DOHH2 (cell line): ENCODE results near the gene RFTN2.
"Not testable (repeated sequence)": the region's sequence is repeated elsewhere in the genome, so short reads cannot be mapped to it uniquely, and the experiment has no call there.

Experiments used
- H3F3A ChIP-seq: fragments of 200-600 bp; sonication (generic), shearing (Covaris generic); 2 replicates; pipeline ENCODE4 v1.6.0; 2016; ENCODE audit warnings: antibody characterized with exemption, mild to moderate bottlenecking; ENCODE audit not compliant: control insufficient read depth, insufficient read depth
- H3K27ac ChIP-seq: fragments of 200-600 bp; sonication (generic); 2 replicates; pipeline ENCODE4 v1.5.1; 2014; ENCODE audit warnings: low read depth, mild to moderate bottlenecking, low read length, moderate library complexity
- H3K27me3 ChIP-seq: fragments of 200-600 bp; sonication (generic); 2 replicates; pipeline ENCODE4 v1.6.1; 2014; ENCODE audit warnings: mild to moderate bottlenecking, low read length, mixed read lengths; ENCODE audit not compliant: control insufficient read depth
- H3K36me3 ChIP-seq: fragments of 200-600 bp; sonication (generic); 2 replicates; pipeline ENCODE4 v1.6.1; 2014; ENCODE audit warnings: mild to moderate bottlenecking, low read length, moderate library complexity, mixed read lengths; ENCODE audit not compliant: control insufficient read depth
- H3K4me1 ChIP-seq: fragments of 200-600 bp; sonication (generic); 2 replicates; pipeline ENCODE4 v1.6.1; 2014; ENCODE audit warnings: mild to moderate bottlenecking, low read length, mixed read lengths; ENCODE audit not compliant: control insufficient read depth
- H3K4me2 ChIP-seq: fragments of 200-600 bp; sonication (generic); 2 replicates; pipeline ENCODE4 v1.6.0; 2014; ENCODE audit warnings: mild to moderate bottlenecking, low read length, moderate library complexity
- H3K4me3 ChIP-seq: fragments of 200-600 bp; sonication (generic); 2 replicates; pipeline ENCODE4 v1.5.1; 2014; ENCODE audit warnings: mild to moderate bottlenecking, low read length, mixed read lengths
- H3K79me2 ChIP-seq: fragments of 200-600 bp; sonication (generic); 2 replicates; pipeline ENCODE4 v1.6.1; 2014; ENCODE audit warnings: mild to moderate bottlenecking, low read length, mixed read lengths; ENCODE audit not compliant: control insufficient read depth
- H3K9me2 ChIP-seq: fragments of 200-600 bp; sonication (generic); replicated peaks from 2 replicates; pipeline ENCODE4 v1.6.1; 2014; ENCODE audit warnings: mild to moderate bottlenecking, low read length, mixed read lengths; ENCODE audit not compliant: control insufficient read depth
- H3K9me3 ChIP-seq: fragments of 200-600 bp; sonication (generic); 2 replicates; pipeline ENCODE4 v1.6.1; 2014; ENCODE audit warnings: antibody characterized with exemption, low read length, mixed read lengths; ENCODE audit not compliant: control insufficient read depth, insufficient read depth
- H4K20me1 ChIP-seq: fragments of 200-600 bp; sonication (generic); 2 replicates; pipeline ENCODE4 v1.6.0; 2014; ENCODE audit warnings: low read depth, mild to moderate bottlenecking, antibody characterized with exemption, low read length, moderate library complexity; ENCODE audit not compliant: control insufficient read depth, insufficient read depth
- CTCF ChIP-seq: fragments of 200-600 bp; sonication (generic); IDR thresholded peaks from one replicate; pipeline ENCODE4 v1.5.1; 2014; ENCODE audit warnings: antibody characterized with exemption, mild to moderate bottlenecking, low read depth, low read length; ENCODE audit not compliant: poor library complexity, severe bottlenecking
- EZH2phosphoT487 ChIP-seq: fragments of 200-600 bp; sonication (generic); IDR thresholded peaks from 2 replicates; pipeline ENCODE4 v1.6.1; 2017; ENCODE audit warnings: borderline replicate concordance, mild to moderate bottlenecking, antibody characterized with exemption, low read length, moderate library complexity, mixed read lengths

The RFTN2 gene

DNA sequence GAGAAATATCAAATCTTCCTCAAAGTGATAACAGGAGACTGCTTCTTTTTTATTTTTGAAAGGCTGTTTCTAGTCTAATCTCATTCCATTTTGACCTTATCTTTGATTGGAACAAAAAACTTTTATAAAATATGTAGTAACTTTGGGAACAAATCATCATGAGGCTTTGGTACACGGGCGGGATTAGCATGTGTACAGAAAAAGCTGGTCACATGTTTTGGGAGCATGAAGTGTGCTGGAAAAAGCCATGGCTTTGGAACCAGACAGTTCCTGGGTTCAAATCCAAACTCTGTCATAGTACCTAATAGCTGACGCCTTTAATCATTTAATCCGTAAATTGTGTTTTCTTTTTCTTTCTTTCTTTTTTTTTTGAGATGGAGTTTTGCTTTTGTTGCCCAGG lies 78.2 kb downstream of the RFTN2 start:
- H3K4me3 ChIP-seq, result no peak overlapping the region
- H3F3A ChIP-seq, result no peaks in the 10 kb centered on the region
- peaks cover 11% of the 10 kb centered on the region for H3K27me3 ChIP-seq
- TF ChIP-seq CTCF (no peak), EZH2phosphoT487 (no peak)
- no peak overlapping the region for H3K27ac ChIP-seq
- no peak overlapping the region for H3K4me2 ChIP-seq
- no peaks in the 10 kb centered on the region for H4K20me1 ChIP-seq
- no peaks in the 10 kb centered on the region for H3K4me1 ChIP-seq
- H3K9me2 ChIP-seq, result no peaks in the 10 kb centered on the region
- H3K36me3 ChIP-seq, result no peaks in the 10 kb centered on the region
- no peaks in the 10 kb centered on the region for H3K9me3 ChIP-seq
- no peaks in the 10 kb centered on the region for H3K79me2 ChIP-seq

GRCh38 chr2:197596766-197597165 lies 78.6 kb downstream of the RFTN2 start:
- Histone ChIP-seq H3K27me3 (peaks cover 11% of the 10 kb centered on the region), H3K79me2 (no peaks in the 10 kb centered on the region), H3K4me2 (no peak overlapping the region), H4K20me1 (no peaks in the 10 kb centered on the region), H3K4me1 (no peaks in the 10 kb centered on the region), H3K9me3 (no peaks in the 10 kb centered on the region), H3K9me2 (no peaks in the 10 kb centered on the region), H3K36me3 (no peaks in the 10 kb centered on the region), H3K27ac (no peak overlapping the region), H3F3A (no peaks in the 10 kb centered on the region), H3K4me3 (no peak overlapping the region)
- TF ChIP-seq EZH2phosphoT487 (no peak), CTCF (no peak)

DNA sequence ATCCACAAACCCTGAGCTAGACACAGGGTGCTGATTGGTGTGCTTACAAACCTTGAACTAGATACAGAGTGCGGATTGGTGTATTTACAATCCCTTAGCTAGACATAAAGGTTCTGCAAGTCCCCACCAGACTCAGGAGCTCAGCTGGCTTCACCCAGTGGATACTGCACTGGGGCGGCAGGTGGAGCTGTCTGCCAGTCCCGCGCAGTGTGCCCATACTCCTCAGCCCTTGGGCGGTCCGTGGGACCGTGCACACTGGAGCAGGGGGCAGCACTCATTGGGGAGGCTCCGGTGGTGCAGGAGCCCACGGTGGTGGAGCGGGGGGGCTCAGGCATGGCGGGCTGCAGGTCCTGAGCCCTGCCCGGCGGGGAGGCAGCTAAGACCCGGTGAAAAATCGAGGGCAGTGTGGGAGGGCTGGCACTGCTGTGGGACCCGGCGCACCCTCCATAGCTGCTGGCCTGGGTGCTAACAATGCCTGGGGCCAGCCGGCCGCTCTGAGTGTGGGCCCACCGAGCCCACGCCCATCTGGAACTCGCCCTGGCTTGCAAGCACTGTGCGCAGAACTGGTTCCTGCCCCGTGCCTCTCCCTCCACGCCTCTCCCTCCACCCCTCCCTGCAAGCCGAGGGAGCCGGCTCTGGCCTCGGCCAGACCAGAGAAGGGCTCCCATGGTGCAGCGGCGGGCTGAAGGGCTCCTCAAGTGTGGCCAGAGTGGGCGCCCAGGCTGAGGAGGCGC lies 83.9 kb downstream of the RFTN2 start:
- H4K20me1 ChIP-seq, result no peaks in the 10 kb centered on the region
- H3K4me3 ChIP-seq, result no peak overlapping the region

DNA sequence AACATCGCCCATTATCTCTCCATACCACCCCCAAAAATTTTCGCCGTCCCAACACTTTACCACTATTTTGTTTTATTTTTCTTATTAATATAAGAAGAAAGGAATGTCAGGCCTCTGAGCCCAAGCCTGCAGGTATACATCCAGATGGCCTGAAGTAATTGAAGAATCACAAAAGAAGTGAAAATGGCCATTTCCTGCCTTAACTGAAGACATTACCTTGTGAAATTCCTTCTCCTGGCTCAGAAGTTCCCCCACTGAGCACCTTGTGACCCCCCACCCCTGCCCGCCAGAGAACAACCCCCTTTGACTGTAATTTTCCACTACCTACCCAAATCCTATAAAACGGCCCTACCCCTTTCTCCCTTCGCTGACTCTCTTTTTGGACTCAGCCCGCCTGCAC lies 88.1 kb downstream of the RFTN2 start:
- H4K20me1 ChIP-seq, H3K27ac ChIP-seq, H3K4me2 ChIP-seq, H3K79me2 ChIP-seq, H3K4me1 ChIP-seq, H3K9me3 ChIP-seq, H3K27me3 ChIP-seq, H3F3A ChIP-seq, H3K4me3 ChIP-seq, H3K9me2 ChIP-seq, H3K36me3 ChIP-seq: not testable (repeated sequence)

More for the DNA sequence above, 83.9 kb downstream of the RFTN2 start:
- Histone ChIP-seq H3F3A (no peaks in the 10 kb centered on the region), H3K9me2 (no peaks in the 10 kb centered on the region), H3K9me3 (peaks cover 4% of the 10 kb centered on the region; the same call in 1 of the 2 replicates), H3K27ac (no peak overlapping the region), H3K4me1 (no peaks in the 10 kb centered on the region), H3K4me2 (no peak overlapping the region), H3K27me3 (no peaks in the 10 kb centered on the region), H3K36me3 (no peaks in the 10 kb centered on the region), H3K79me2 (no peaks in the 10 kb centered on the region)
- TF ChIP-seq CTCF (no peak), EZH2phosphoT487 (no peak)

GRCh38 chr2:197580166-197580565 lies 95.2 kb downstream of the RFTN2 start:
- H3K9me3 ChIP-seq, H3K4me3 ChIP-seq, H3K27me3 ChIP-seq, H3K4me2 ChIP-seq, H3K4me1 ChIP-seq, H4K20me1 ChIP-seq, H3K27ac ChIP-seq, H3K36me3 ChIP-seq, H3K9me2 ChIP-seq, H3K79me2 ChIP-seq, H3F3A ChIP-seq: not testable (repeated sequence)

DNA sequence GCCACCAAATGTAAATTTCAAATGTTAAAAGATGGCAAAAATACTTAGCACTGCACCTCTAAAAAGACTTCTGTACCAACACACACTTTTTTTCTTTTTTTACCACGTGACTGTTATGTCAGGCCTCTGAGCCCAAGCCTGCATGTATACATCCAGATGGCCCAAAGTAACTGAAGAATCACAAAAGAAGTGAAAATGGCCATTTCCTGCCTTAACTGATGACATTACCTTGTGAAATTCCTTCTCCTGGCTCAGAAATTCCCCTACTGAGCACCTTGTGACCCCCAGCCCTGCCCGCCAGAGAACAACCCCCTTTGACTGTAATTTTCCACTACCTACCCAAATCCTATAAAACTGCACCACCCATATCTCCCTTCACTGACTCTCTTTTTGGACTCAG lies 97.1 kb downstream of the RFTN2 start:
- not testable (repeated sequence) for H3K9me3 ChIP-seq, H3K9me2 ChIP-seq, H3K4me3 ChIP-seq, H4K20me1 ChIP-seq, H3K4me1 ChIP-seq, H3K36me3 ChIP-seq, H3K27me3 ChIP-seq, H3F3A ChIP-seq, H3K27ac ChIP-seq, H3K4me2 ChIP-seq, H3K79me2 ChIP-seq
